GM21515 (cell line): ENCODE measurements around the gene ENDOD1.
A peak's percentile ranks its signal among the peaks of the same experiment; 100 is the strongest.

ENCODE experiments used
- ATAC-seq: cut with Tn5 transposase; IDR thresholded peaks from one replicate; pipeline ENCODE4 v1.9.1; 2021; ENCODE audit not compliant: unreplicated experiment

The ENDOD1 gene

DNA sequence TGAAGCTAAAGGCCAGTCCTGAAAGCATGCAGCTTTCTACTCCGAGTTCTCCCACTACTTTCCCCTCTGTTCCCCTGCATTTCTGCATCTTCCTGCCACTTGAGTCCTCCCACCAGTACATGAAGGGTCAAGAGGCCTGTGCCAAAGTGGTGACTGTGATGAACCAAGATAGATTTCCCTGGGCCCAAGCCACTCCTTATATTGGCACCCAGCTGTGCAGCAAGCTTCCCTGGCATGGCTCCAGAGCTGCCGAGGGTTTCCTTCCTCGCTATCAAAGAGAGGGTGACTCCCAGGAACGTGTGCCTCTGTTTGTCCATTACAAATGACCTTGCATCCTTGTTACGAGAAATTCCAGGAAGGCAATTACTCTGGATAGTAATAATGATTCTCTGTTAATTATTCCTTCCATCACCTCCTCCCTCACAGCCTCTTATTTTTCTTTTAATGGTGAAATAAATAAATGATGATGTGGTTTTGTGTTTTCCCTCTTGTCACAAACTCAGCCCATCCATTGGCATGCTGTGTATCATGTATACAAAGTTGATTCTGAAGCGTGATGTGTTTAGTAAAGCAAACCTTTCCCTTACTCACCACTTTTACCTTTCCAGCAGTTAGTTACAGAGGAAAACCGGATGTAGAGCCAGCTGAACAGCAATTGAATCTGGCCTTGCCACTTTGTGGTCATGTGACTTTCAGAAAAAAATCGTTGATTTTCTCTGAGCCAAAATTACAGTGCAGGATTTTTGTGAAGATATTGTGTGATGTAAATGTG is 14.7 kb upstream of the ENDOD1 start:
- no peak for ATAC-seq

DNA sequence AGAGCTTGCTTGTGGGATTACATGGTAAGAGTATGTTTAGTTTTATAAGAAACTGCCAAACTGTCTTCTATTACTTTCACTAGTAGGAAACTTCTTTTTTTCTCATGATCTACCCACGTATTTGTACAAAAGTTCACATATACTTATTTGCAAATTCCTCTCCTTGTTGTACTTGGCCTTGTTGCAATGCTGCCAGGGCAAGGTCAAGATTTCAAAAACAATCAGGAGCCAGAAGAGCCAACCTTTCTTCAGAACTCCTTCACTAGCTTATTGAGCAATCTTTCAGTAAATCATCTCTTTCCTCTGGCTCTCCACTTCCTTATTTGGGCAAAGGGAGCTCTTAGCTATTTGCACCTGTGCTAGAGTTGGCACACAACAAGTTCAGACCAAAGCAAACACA is 13.2 kb upstream of the ENDOD1 start:
- ATAC-seq, result no peak

DNA sequence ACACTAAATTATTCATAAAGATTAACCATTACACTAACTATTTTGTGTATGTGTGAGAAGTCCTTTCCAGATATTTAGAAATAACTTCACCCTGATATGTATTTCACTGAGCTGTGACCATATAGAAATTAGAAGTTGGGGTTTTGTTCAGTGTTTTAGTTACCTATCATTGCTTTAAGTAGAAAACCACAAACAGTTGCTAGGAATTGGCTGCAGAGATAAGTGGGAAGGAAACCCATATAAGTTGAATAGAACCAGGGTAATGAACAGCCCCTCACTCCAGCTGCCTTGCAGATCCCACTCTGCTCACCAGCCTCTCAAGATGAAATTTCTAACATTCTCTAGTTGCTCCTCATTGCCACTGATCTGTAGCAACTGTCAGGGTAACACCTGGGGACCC is 12.7 kb upstream of the ENDOD1 start:
- no peak for ATAC-seq

DNA sequence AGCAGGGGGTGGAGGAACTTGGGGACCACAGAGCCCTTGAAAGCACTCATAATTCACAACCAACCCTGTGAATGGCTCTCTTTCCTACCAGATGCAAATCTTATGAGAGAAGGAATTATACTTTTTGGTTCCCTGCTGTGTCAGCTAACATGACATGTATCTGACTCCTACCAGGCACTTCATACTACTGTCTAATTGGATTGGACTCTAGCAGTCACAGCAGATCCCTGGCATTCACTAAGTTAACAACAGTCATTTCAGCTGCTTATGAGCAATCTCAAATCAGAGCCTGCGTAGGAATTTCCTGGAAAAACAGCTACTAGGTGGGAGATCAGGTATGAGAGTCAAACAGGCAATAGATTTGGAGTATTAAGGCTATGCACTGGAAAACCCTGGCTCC is 11.1 kb upstream of the ENDOD1 start:
- no peak for ATAC-seq

DNA sequence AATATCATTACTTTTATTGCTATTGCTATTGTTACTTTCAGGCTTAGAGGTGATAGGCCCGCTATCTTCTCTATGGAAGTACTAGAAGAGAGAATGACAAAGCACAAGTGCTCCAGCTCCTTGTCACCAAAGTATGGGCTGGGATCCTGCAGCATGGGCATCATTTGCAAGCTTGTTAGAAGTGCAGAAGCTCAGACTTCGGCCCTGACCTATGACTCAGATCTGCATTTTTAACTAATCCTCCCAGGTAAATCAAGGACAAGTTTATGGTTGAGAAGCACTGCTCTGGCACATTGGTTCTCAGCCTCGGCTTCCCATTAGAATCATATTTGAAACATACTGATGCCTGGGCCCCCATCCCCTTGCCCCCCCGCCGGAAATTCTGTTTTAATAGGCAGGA is 8.6 kb upstream of the ENDOD1 start:
- ATAC-seq, result no peak

DNA sequence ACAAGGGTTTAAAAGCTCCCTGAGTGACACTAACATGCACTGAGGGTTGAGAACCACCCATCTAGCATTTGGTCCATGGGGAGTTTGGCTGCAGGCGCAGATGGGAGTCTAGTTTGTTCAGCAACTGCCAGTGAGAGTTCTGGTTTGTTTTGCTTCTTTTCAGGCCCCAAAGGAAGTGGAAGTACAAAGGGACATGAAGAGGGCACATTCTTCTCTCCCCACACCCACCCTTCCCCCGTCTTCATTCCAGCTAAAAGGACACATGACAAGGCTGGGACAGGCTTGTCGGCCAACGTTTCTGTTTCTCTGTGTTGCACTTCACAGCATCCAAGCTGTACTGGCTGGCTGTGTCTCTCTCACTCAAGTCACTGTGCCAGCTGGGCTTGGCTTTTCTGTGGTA is 8.2 kb upstream of the ENDOD1 start:
- ATAC-seq, result no peak

DNA sequence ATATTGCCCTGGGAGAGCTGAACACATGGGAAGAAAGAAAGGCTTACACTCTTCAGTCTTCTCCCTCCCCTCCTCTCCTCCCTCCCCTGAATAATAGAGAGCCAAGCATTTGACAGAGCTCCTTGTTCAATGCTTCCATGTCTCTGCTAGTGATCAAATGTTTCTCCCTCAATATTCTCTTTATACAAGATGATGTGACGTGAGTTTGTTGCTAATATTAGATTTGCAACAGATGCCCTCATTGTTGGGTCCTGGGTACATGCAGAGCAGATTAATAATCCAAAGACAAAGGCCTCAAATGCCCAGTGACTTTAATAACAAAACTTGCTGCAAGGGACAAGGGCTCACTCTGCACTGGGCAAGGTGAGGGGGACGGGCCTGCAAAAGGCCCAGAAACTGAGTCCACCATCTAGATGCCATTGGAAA is 7.1 kb upstream of the ENDOD1 start:
- ATAC-seq, result no peak

DNA sequence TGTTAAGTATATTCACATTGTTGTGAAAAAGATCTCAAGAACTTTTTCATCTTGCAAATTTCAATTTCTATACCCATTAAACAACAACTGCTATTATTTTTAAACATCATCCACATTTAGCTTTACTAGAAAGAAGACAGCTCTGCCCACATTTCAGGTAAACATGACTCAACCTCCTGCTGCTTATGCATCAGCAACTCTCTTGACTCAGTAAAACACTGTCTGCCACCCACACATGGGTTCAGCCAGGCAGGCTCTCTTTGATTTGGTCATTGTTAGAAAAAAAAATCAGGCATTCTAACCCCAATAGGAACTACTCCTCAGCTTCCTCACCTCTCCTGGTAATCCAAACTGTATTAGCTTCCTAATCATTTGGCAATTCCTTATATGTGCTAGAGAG is 5.1 kb upstream of the ENDOD1 start:
- ATAC-seq, result no peak

DNA sequence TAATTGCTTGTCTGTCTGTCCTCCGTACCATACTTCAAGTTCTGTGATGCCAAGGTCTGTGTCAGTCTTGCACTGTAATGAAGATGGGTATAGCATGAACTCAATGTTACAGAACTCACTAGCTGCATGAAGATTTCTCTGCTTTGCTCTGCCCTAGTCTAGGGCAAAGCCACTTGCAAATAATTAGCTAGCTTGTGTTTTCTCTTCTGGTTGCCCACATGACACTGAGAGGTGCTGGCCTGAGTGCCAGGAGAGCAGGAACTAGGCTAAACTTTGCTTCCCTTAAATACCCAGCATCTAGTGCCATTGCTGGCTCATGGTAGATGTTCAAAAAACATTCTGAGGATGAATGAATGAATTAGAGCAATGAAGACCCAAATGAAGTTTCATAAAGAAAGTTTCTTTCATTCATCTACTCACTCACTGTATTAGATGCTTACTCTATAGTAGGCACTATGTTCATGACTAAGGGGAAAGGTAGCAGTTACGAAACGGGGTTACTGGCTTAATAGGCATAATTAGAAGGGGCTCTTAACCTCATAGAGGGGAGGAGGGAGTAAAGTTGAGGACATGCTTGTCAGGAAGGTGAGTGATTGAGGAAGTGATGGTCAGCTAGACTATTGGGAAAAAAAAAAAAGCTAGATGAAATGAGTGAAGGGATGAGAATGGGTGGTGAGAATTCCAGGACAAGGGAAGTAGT is 4.4 kb upstream of the ENDOD1 start:
- no peak for ATAC-seq

DNA sequence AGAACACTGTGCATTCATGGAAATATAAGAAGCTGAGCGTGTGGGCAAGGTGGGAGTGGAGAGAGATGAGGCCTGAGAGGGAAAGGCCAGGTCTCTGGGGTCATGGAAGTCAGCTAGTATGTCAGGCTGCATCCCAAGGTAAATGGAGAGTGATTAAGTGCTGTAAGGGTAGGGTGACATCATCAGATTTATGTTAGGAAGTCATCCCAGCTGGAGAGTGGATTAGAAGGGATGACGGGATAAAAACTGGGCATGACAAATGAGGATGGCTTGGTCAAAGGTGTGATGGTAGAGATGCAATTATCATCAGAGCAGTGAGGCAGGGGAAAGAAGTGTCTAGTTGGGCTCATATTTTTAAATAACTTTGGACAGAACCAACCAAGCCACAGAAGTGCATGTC is 3.5 kb upstream of the ENDOD1 start:
- ATAC-seq, result no peak

DNA sequence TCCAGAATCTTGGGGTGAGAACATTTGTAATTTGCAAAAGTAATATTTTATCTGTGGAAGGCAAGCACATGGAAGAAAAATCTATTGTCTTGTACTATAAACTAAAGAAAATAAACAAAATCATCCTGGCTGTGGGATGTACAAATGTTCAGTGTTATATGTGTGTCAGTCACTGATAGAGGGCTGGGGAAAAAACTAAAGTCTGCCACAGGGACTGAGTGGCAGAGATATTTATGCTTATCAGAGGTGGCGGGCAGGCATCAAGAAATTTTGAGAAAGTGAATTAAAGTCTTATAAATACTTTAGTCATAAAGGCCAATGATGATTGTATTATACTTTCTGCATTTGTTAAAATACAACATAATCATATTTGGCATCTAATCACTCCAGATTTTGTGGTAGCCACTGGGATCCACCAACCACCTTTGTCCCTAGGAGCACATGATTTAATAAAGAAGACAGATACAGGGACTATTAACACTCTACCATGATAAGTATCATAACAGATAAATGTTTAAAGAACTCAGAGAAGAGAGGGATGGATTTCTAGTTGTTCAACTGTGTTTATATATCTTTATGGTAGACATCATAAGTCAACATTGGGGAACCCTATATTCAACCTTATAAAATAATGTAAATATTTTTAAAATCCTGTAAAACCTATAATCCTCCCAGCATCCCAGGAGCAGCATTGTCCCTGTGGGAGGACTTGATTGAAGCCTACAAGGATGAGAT is 2.6 kb upstream of the ENDOD1 start:
- ATAC-seq, result no peak

DNA sequence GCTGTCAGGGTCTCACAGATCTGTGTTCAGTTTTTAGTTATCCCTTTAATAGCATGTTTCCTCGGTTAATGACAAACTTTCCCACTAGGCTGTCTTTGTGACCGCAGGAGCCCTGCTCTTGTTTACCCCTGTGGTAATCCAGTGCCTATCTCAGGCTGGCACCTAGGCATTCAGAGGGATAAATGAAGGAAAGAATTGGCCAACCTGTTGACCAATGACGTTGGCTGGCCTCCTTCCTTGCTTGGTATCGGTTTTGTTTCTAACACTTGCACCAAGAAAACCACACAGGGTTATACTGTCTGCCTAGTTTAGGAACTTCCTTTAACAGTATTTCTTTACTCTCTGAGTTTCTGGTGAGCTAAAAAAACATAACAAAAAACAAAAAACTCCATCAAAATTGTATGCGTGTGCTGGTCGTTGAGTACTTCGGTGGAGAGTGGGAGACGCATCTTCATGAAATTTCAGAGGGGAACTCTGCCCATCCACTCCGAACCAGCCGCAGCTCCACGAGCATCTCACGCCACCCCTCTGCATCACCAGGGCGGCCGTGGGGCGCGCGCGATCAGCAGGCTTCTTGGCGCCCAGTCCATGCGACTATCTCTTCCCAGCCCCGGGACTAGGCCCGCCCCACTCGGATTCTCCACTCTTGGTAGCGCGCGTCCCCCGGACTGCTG is 563 bp upstream of the ENDOD1 start:
- peak; percentile 50 for ATAC-seq

DNA sequence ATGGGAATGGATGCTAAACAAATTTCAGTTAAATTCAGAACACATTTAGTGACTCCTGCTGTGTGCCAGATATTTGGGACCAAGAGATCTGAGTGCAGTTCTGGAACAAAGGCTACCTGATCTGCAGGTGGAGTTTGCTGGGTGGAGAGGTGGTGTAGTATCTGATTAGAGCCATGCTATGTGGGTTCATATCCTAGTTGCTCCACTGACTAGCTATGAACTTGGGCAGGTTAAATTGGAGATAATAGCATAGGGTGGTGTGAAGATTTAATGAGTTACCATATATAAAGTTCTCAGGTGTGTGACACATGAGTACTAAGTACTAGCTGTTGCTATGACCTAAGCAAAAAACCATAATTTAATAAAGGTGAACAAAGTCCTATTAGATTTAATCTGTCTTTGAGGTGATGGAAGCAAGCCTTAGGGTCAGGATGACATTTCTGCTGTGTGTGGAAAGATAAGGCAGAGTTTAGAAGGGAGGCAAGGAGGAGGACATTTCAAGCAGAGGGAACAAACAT is 2.1 kb downstream of the ENDOD1 start:
- no peak for ATAC-seq

DNA sequence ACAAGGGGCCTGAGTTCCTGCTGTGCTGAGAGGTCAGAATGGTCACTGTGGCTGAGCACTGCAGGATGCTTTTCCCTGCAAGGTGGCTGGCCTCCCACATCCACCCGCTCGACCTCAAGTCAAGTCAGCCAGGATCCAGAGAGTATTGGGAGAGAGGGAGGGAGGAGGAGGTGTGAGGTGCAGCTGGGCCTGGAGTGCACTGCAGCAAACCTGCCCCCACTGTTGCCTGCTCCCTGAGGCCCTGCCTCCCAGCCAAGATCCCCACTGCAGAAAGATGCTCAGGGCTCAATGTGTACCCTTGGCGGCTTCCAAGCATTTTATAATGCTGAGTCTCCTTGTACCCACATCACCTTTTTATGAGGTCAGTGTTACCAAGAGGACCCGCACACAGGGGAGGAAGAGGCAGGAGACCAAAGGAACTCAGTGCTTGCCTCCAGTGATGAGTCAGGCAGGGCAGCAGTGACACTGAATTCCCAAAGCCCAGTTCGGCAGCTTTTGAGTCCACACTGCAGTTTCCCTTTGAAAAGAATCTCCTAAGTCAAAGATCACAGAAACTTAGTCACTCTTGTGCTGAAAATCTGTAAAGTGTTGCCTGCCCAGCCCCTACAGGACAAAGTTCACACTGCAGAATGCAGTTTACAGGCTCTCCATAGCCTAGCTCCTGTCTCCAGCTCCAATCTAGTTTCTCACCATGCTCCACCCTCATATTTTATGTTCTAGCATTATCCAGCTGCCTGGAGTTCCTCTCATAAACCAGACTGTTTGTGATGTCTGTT is 3.1 kb downstream of the ENDOD1 start:
- no peak for ATAC-seq

DNA sequence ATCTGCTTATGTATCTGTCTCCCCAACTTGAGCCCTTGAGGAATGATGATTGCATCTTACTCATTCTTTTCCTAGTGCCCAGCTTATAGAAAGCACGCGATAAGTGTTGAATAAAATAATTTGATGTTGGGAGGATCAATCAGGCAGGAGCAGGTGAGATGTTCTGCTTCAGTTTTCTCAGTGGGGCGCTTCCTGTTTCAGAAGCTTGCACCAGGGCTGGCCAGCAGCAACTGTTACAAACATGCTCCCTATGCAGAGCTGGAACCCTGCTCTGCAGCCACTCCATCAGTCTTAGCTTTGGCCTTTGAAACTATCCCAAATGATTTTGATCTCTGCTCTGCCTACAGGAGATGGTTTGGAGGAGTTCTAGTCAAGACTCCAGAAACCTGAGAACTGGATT is 3.9 kb downstream of the ENDOD1 start:
- no peak for ATAC-seq

DNA sequence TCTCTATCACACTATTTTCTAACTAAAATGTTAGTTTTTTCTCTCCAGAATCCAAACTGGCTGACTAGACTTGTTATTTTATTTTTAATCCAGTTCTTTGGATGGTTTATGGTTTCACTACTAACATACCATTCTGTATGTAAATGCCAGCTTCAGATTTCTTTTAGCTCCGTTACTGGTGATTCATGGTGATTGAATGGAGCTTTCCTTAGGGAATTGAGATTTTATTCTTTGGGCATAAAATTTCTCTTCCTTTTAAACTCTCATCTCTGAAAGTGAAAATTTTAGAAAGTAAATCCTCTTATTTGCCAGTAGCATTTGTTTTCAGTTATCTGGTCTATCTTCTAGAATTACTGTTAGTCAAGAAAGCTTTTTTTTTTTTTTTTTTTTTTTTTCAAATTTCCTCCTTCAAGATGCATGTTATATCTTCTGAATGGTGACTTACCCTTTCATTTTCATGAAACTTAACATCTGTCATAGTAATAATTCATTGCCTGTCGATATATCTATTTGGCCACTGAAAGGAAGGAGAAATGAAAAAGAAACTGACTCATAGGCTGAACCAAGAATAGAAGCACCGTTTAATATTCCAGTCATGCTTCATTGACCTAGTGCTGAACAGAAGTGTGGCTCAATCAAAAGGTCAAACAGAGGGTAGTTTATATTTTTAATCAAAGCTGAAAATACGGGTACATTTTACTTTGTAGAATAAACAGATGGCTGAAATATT is 6.4 kb downstream of the ENDOD1 start:
- peak; percentile 83 for ATAC-seq

DNA sequence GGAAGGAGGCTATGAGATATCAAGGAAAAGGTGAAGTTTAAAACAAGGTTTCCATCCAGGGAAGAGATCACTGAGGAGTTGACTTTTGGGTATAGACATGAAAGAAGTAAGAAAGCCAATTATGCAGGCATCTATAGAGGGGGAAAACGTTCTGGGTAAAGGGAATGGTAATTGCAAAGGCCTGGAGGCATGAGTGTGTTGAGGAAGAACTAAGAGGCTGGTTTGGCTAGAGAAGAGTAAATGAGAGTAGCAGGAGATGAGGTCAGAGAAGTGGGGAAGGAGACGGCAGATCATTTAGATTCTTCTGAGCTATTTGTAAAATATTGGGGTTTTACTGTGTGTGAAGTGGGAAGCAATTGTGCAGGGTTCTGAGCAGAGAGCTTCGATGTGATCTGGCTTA is 7.6 kb downstream of the ENDOD1 start:
- no peak for ATAC-seq

DNA sequence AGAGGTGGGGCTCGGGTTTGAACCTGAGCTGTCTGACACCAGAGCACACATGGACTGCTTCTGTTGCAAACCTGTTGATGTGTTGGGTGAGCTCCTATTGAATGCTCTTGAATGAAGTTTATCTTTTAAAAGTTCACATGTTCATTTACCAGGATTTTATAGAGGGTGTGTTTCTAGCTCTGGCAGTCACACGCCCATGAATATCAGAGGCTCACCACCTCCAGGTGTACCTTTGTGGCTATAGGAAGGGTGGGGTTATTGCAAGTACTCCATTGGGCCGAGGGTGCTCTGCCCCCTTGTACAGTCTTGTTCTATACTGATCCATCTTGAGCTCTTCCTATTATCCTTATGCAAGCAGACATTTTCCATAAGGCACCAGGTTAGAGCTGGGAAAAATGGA is 9.2 kb downstream of the ENDOD1 start:
- ATAC-seq, result no peak

DNA sequence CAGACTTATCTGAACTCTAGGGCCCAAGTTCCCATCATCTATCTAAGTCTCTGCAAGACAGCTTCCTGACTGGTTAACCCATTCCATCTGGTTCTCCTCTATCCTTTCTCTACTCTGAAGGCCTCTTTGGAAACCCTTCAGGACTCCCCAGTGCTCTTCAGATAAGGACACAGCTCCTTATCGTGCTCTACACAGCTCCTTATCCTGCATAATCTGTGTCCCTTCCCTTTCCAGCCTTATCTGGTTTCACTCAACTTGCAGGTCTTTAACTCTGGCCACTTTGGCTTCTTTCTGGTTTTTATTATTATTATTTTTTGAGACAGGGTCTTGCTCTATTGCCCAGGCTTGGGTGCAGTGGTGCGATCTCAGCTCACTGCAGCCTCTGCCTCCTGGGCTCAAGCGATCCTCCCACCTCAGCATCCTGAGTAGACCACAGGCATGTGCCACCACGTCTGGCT is 10.6 kb downstream of the ENDOD1 start:
- no peak for ATAC-seq
